ENCODE measurements around the gene MALRD1.

GRCh38 chr10:19461588-19461987 lies 413.0 kb downstream of the MALRD1 start:
- TF ChIP-seq CTCF (IDR thresholded peaks at IDR 0.05) (no peak), POLR2A (IDR thresholded peaks at IDR 0.05) (no peak)

Measured in body of pancreas (tissue), 4 donors.